CD4-positive, alpha-beta T cell treated with Interleukin-6 at 100 ng/mL for 8 hours (primary cell): ENCODE results near the gene HOXB4.

Source experiments
- DNase-seq: peaks from one replicate; pipeline ENCODE4 v3.0.0-alpha.2; 2020; ENCODE audit warnings: mixed read lengths, low spot score

The HOXB4 gene

DNA sequence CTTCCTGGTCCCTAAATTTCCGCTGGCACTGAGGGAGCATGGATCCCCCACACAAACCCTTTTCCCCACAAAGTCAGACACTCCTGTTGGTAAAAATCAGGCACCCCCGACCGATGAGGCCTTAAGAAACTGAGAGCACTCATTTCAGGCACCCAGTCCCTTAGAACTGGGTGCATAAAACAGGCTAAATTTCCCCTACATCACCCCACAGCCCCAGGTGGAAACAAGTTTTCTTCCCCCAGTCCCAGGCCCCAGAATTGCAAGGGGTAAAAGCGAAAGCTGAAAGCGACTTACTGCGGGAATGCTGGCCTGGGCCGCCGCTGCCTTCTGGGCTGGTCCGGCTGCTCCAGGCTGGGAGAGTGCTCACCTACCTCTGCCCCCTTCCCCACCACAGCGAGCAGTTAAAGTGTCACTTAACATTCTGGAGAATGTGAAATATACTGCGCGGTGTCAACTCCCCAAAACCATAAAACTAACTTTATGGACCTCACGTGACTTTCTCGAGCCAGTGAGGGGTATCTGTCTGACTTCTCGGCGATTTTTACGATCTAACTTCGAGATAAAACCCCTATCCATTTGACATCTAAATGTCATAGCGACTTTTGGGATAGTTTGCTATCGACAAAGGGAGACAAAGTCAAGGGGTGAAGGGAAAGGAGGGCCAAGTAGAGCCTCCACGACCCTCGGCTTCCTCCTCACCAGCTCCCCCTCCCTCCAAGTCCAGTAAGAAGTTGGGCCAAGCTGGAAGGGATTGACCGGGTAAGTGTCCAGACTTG, 11.9 kb upstream of the HOXB4 start, which contains the start of gene HOXB3:
Gene HOXB3 (minus strand): TSS at position 411 of the 776 bp plus-strand sequence. CDS start 37,767 bp downstream, outside the sequence.
- DNase-seq, result no peak

DNA sequence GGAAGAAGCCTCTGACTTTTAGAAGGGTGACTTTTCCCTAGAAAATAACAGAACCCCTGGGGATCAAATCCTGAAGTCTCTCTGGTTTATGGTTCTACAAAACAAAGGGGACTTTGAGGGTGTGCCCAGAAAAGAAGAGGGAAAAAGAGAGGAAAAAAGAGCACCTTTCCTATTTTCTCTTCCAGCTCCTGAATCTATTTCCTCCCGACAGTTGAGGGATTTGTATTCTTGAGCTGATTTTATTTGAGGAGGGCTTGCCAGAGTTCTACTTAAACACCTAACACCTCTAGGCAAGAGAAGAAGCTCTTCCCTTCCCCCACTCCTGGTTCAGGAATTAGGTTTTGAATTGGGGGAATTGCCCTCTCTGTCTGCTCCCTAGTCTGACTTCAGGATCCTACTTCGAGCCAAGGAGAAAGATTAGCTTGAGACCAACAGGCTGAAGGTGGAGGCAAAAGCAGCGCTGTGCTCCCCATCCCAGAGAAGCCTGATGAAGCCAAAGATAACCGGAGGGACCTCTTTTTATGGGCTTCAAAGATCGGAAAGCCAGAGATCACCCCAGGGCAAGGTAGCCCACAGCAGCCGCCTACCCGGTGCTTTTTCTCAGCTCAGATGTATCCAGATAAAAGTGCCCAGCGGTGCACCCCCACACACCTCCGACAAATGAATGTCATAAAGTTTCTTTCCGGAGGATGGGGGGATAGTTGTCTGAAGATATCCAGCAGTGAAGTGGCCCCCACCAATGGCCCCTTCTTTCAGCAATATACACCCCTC, 11.1 kb upstream of the HOXB4 start:
- DNase-seq, result no peak

DNA sequence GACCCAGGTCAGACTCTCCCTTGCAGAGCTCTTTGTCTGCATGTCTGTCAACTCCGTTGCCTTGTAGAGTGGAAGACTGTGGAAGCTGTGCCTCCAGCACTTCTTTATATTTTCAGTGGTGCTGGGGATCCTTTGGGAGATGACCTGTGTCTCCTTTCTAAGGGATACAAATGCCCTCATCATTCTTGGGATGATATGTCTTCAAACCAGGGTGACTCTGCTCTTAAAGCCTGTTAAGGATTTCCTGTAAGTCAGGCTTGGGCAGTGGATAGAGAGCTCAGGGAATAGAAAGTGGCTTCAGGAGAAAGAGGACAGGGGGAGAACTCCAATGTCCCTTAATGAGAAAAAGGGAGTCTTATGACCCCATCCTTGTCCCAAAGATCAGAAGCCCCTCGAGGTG, 10.4 kb upstream of the HOXB4 start:
- no peak for DNase-seq

DNA sequence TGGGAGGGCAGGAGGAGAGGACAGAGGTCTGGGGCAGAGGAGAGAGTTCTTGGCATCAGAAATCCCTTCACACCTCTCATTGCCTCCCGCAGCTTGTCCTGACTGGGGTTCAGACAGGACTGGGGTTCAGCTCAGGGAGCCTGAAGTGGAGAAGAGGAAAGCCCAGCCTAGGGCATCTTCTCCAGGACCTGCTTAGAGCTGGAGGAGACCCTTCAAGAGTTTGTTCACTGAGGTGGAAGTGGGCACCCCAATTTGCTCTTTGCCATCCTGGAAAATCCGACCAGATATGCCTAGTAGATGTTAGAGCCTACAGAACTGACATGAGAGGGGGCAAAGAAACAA, 9.9 kb upstream of the HOXB4 start:
- DNase-seq, result no peak

DNA sequence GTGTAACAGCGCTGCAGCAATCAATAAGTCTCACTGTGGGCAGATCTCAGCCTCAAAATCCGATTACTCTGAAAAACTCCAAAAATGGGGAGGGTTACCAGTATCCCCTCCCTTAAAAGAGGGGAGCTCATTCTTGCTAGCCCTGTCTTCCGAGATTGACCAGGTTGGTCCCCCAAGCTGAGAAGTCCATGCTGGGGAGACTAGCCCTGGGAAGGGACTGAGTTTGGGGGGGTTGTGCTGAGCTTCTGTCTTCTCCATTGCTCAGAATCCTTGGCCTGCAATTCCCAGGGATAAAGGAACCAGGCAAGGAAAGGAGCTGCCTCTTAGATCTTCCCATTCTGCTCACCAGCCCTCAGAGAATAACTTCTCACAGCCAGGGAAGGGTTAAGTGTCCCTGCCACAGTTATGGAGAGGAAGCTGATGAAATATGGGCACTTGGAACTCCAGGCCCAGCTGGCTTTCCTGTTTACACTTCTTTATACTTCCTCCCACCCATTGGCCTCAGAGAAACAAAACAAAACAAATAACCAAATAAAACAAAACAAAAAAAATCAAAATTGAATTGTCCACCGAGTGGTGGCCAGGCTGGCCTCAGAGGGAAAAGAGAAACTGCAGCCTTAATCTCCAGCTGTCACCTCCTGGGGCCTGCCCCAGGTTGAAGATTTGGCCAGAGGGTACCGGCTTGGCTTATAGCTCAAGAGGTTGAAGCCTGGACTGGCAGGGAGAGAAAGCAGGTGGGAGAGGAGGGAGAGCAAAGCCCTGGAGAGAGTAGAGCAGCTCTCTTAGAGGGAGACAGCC, 9.3 kb upstream of the HOXB4 start:
- DNase-seq, result no peak

DNA sequence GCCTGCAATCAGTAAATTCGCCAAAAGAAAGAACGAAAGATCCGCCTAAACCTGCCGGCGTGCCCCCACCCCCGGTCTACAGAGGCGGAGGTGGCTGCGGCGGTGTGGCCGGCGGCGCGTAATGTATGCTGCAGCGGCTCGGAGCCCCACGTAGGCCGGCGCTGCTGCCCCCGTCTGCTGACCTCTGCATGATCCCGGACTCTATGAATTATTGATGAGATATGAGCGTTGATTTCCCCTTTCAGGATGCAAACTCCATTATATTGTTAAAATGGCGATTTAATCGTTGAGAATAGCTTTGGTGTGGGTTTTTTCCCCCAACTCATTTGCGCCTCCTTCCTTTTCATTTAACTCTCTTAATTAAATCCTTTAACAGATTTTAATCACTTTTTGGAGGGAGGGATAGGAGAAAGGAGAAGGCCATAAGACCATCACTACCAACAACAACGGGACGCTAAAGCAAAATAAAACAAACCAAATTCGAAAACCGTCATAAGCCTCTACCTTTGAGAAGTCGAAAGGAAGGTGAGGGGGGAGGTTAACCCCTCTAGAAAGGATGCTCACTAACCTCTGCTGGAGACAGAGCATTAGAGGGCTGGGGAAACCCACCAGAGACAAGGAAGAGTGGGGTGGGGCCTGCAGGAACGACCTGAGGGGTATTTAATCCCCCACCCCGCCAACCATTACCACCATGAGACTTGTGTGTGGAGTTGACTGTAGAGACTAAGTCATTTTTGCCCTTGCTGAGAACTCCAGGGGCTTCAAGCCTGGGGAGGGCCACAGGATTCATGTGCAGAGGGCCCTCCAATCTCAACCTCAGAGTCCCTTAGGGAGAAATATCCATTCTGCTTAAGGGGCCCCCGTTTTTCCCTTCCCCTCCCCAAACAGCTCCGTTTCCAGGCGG, 8.5 kb upstream of the HOXB4 start:
- no peak for DNase-seq

DNA sequence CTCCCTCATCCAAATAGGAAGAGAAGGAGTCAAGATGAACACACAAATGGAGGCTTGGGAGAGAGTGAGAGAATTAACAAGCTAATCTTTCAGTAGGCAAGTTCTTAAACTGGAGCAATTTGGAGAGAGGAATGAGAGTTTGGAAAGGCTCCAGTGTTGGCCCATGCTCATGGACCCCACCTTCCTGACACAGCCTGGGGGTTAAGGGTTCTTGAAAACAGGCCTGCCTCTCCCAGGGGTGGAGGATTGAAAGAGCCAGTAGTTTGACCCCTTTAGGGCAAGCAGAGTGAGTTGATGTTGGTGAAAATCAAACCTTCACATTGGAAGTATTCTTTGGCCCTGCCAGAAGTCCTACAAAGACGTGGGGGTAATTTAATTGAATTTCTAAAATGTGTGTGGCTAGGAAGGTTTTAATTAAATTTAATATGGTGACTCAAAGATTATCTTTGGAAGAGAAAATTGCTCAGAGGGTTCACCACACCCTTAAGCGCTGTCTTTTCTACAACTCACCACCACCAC, 6.1 kb upstream of the HOXB4 start:
- no peak for DNase-seq

DNA sequence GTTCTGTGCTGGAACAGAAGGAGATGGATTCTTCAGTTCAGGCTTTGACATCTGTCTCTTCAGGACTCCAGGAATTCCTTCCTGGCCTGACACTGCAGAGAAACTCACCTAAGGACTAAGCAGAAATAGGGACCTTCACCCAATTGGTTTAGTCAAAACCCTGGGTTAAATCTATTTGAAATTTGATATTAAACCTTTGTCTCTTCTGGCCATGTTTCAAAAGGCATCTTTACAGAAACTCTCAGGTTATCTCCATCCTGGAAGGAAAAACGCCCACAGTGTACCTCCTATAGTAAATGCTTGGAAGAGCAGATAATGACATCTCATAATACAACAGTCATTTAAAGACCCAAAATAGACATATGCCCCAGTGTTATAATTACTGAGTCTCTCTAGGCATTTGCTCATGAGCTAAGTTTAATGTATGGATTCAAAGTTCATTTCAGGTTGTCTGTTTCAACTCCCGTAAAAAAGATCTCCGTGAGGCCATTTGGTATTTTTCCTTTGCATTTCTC, 5.6 kb upstream of the HOXB4 start:
- no peak for DNase-seq

DNA sequence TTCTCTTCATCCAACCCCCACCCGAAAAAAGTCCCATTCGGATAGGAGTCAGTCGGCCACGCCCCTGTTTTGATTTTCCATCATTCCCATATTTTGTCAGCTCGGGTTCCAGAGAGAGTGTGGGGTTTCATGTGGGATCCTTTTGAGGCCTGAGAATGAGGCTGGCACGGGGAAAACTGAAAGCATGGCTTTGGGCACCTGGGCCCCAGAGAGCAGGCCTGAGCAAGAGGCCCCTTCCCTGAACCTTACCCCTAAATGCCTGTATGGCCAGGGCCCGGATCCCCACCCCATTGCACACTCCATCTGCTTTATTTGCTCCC, 4.6 kb upstream of the HOXB4 start:
- DNase-seq, result no peak

DNA sequence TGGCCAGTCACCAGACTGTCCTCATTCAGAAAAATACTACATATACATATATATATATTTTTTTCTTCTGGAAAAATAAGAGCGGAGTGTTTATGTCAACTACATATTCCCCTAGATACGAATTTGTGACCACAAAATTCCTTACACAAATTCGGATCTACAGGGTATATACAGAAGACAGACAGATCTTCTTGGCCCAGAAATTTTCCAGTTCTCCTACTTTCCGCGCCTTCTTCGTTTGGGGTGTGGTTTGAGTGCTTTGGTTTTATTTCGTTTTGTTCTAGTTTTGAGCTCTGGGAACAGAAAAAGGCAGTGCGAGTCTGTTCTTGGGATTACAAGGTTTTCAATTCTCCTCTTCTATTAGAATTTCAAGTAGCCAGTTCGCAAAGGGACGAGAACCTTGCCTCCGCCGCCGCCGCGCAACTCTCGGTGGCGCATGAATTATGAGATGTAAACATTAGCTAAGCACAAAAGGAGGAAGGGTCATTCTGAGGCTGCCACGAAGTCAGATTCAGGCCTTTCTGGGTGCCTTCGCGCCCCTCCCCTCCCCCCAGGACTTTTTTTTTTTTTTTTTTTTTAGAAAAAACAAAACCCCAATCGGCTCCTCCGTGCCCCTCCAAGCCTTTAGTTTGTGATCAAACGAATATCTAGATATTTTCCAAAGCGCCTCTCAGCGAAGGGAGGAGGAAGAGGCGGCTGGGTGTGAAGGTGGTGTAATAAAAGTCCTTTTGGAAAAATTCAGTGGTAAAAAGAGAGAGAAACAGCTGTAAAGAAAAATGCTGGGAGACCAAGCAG, 1.8 kb upstream of the HOXB4 start:
- no peak for DNase-seq

DNA sequence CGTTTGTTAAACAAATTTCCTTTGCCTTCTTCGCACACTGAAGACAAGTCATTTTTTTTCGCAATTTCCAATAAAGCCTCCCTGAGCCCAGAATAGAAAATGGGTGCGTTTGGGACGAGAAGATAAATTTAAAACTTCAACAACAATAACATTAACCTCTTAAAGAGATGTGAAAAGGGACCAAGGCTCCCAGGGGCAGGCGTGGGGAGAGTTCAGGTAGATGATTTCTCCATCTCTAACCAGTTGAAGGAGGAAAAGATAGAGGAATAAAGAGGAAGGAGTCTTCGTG, 1.3 kb upstream of the HOXB4 start:
- DNase-seq, result no peak

DNA sequence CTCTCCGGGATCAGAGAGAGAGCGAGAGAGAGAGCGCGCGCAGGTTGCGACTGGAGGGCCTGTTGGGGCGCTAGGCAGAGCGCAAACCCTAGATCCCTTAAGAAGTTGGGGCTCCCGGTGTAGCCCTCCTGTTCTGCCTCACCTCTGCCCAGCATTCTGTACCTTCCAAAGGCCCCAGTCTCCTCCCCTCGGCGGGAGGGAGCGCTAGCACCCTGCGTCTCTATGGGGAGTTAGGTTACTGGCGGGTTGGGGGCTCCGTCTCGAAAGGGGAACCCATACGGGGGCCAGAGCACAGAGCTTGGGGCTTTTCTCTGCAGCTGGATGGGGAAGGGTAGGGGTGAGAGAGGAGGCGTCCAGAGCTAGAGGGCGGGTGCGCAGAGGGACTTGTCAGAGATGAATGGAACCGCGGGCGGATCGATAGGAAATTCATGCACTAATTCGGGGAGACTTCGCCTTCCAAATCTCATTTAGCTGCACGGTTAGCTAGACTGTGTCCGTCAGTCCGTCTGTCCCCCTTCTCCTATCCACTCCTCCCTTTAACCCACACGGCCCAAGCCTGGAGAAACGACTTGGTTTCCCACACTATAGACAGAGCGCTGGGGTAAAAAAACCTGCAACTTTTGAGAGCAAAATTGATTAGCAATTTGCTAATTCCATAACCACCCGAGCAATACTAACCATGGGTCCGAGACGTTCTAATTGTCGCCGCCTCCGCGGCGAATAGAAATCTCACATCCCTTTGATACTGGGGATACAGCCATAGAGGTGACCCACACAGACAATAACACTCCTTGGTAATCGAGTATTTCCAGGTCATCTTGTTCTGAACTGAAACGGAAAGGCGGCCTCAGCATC, 693 bp upstream of the HOXB4 start:
- DNase-seq, result no peak

DNA sequence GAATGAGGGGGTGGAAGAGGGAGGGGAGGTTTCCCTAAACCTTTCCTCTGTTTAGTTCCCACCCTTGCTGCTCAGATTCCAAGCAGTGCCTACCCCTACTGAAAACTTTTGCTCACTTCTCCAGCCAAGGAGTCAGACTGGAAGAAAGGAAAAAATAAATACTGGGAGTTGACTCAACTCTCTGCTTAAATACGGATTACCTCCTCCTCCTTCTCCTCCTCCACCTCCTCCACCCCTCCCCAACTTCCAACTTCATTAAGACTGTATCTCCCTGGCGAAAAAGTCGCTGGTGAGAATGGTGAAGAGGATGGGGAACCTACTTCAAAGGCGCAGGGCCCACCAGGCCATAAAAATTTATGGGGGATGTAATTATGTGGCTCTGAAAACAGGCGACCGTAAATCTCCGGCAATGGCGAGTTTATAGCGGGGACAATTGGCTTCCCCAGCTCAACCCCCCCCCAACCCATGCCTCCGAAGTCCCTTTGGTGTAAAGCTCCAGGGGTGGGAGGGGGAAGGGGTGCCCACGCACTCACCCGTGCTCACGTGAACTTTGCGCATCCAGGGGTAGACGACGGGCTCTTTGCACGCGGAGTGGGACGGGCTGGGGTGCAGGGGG, 712 bp downstream of the HOXB4 start:
- no peak for DNase-seq

DNA sequence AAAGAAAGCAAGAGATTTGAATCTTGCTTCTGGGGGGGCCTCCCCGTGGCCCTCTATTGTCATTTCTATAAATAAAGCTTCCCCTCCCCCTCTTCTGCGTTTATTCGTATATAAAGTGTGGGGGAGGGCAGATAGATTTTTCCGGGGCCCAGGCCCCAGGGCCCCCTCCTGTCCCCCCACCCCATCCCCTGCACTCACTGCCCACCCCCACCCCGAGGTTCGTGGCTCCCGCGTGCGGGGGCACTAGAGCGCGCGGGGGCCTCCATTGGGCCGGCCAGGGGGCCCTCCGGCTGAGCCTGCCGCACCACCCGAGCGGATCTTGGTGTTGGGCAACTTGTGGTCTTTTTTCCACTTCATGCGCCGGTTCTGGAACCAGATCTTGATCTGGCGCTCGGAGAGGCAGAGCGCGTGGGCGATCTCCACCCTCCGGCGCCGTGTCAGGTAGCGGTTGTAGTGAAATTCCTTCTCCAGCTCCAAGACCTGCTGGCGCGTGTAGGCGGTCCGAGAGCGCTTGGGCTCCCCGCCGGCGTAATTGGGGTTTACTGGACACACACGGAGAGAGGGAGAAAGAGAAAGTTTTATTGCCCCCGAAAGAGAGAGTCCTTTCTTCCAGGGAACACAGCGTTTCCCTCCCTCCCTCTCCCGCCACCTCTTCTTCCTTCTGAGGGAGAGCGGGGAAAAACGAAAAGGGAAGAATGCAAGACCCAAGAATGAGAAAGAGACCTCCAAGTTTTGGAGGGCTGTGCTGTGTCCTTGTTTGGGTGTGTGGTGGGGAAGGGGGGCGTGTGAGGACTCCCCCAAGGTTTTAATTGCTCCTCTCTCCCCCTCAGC, 1.5 kb downstream of the HOXB4 start:
- DNase-seq, result no peak

DNA sequence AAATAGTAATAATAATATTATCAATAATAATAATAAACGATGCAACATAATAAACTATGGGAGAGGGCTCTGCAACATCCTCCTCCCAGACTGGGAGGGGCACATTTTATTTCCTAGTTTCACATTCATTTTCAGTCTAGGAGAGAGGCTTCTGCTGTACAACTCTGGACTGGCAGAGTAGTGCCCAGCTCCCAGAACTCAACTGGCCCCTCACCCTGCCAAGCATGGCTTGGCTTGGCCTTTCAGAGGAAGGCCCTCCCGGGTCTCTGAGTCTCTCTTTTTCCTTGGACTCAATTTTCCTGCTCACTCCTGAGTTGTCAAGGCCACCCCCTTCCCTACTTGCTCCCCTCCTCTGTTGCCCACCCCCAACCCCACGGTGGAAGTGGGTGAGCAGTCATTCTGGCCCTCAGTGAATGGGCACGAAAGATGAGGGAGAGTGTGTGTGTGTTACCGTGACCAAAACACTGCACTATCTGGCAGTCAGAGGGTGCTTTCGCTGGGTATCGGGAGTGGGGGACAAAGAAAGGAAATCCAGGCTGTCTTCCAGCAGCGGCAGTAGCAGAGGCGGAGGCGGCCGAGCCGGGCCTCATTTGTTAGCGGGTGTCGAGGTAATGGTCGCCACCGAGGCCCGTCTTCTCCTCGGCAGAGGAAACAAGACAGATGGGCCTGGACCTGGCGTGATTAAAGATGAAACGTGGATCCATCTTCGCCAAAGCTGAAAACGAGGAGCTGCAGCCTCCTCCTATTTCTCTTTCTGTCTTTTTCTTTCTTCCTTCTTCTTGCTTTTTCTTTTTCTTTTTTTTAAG, 2.3 kb downstream of the HOXB4 start:
- no peak for DNase-seq

DNA sequence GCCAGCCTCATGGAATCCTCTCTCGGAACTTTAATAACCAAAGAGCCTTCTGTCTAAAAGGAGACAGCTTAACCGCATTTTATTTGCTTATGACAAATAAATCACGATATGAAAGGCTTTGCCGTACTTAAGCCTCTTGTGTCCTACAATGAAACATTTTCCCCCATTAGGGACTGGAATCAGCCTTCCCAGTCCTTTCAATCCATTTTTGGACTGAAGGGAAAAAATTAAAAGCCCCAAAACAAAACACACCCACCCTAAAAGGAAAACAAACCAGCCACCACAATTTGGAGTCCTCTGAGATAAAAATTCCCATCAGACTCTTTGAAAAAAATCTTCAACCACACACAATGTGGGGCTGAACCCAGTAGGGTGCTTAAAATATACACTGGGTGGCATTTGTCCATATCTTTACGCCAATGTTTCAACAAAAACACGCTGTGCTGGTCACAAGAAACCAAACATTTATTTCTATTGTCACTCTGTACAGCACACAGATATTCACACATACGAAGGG, 3.0 kb downstream of the HOXB4 start:
- no peak for DNase-seq

DNA sequence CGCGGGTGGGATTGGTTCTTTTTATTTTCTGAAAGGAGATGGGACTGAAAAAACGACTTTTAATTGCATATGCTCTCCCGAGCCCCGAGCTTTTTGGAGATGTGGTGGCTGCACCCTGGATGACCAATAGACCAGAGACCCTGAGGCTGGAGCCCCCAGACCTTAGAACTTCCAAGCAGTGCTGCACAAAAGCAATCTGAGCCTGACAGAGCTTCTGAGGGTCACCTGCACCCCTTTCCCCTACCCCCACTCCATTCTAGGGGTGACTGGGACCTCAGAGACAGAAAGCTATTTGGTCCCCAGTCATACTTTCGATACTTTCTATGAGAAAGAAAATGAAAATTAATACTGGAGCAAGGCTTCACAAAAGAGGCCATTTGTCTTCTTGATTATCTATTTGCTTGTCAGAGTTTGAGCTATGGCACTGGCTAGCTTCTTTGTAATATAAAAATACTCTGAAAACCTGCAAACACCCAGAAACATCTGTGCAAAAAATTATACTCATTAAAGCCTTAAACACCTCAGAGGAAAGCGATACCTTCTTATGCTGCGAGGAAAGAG, 3.6 kb downstream of the HOXB4 start:
- no peak for DNase-seq
